ENCODE data around the gene MANEA.
"Not testable (repeated sequence)": the region's sequence is repeated elsewhere in the genome, so short reads cannot be mapped to it uniquely, and the experiment has no call there.

GRCh38 chr6:95584226-95584625 is 6.9 kb downstream of the MANEA start:
- not testable (repeated sequence) for TF ChIP-seq REST (IDR thresholded peaks at IDR 0.05; ENCODE audit: insufficient replicate concordance, low read depth); POLR2AphosphoS5 (IDR thresholded peaks at IDR 0.05; ENCODE audit: low read depth); CTCF (IDR thresholded peaks at IDR 0.05; ENCODE audit: insufficient read depth, low read length)
